ENCODE data around the gene FRG2.
"Not testable (repeated sequence)": the region's sequence is repeated elsewhere in the genome, so short reads cannot be mapped to it uniquely, and the experiment has no call there.

The FRG2 gene

GRCh38 chr4:189985651-189986243, 41.3 kb downstream of the FRG2 start:
- H3K27me3 Mint-ChIP-seq; H3K27ac Mint-ChIP-seq; H3K4me1 Mint-ChIP-seq (ENCODE audit: low read depth in 2 of 2); H3K4me3 Mint-ChIP-seq; H3K36me3 Mint-ChIP-seq (ENCODE audit: insufficient read depth); DNase-seq; ATAC-seq (replicated peaks); H3K9me3 Mint-ChIP-seq: not testable (repeated sequence)

- not testable (repeated sequence) for H3K9me3 Mint-ChIP-seq; H3K4me3 Mint-ChIP-seq; H3K36me3 Mint-ChIP-seq (ENCODE audit: insufficient read depth); H3K4me1 Mint-ChIP-seq (ENCODE audit: low read depth in 2 of 2); ATAC-seq (replicated peaks); H3K27me3 Mint-ChIP-seq; DNase-seq; H3K27ac Mint-ChIP-seq
Measured at GRCh38 chr4:189984661-189985060, 42.4 kb downstream of the FRG2 start.

- not testable (repeated sequence) for H3K9me3 Mint-ChIP-seq; H3K4me3 Mint-ChIP-seq; ATAC-seq (replicated peaks); DNase-seq; H3K36me3 Mint-ChIP-seq (ENCODE audit: insufficient read depth); H3K27ac Mint-ChIP-seq; H3K27me3 Mint-ChIP-seq; H3K4me1 Mint-ChIP-seq (ENCODE audit: low read depth in 2 of 2)
Measured at GRCh38 chr4:189983916-189984526, 43.0 kb downstream of the FRG2 start.

- Mint-ChIP-seq H3K4me1 (ENCODE audit: low read depth in 2 of 2) (no peaks in the 10 kb centered on the region), H3K36me3 (ENCODE audit: insufficient read depth) (no peaks in the 10 kb centered on the region), H3K9me3 (no peaks in the 10 kb centered on the region), H3K27ac (no peak overlapping the region), H3K4me3 (no peak overlapping the region), H3K27me3 (no peaks in the 10 kb centered on the region)
- no peak for DNase-seq
- no peak for ATAC-seq (replicated peaks)
Measured at GRCh38 chr4:189981970-189982369, 45.1 kb downstream of the FRG2 start.

- H3K4me1 Mint-ChIP-seq (ENCODE audit: low read depth in 2 of 2); H3K9me3 Mint-ChIP-seq; H3K4me3 Mint-ChIP-seq; H3K27ac Mint-ChIP-seq; H3K27me3 Mint-ChIP-seq; ATAC-seq (replicated peaks); H3K36me3 Mint-ChIP-seq (ENCODE audit: insufficient read depth); DNase-seq: not testable (repeated sequence)
Measured at GRCh38 chr4:189980292-189980691, 46.8 kb downstream of the FRG2 start.

- DNase-seq = no peak
- Mint-ChIP-seq H3K4me1 (ENCODE audit: low read depth in 2 of 2) (no peaks in the 10 kb centered on the region), H3K27me3 (peaks cover 0 to 4% of the 10 kb centered on the region in 2 donors), H3K36me3 (ENCODE audit: insufficient read depth) (no peaks in the 10 kb centered on the region), H3K4me3 (no peak overlapping the region), H3K27ac (no peak overlapping the region), H3K9me3 (no peaks in the 10 kb centered on the region)
- ATAC-seq (replicated peaks) = no peak
Measured at GRCh38 chr4:189979196-189980047, 47.6 kb downstream of the FRG2 start.
